ENCODE measurements around the gene MAD2L2.
"Not testable (repeated sequence)": the region's sequence is repeated elsewhere in the genome, so short reads cannot be mapped to it uniquely, and the experiment has no call there.

MAD2L2 gene

DNA sequence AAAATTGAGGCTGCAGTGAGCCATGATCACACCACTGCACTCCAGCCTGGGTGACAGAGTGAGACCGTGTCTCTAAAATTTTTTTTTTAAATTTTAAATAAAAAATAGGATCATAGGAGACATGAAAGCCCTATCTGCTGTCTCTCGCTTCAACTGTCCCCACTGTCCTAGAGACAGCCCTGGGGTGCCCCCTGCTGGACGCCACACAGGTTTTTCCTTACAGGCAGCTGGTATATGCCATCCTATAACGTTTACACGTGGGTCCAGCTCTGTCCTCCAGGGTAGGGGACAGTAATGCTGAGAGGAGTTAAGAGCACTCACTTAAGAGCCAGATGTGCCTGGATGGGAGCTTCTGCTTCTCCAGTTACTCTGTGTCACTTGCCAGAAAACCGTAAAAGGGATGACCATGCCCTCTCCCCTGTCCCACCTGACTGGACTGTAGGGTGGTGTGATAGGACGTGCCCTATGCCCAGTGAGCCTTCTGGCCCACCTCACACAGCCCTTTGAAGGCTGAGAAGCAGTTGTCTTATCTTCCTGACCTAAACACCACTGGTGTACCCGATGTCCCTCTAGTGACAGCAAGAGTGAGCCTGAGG lies 35.2 kb downstream of the MAD2L2 start:
- no peaks in the 10 kb centered on the region for H3K27me3 ChIP-seq (ENCODE audit: insufficient read depth, low read depth, severe bottlenecking)
- no peak overlapping the region for H3K4me3 ChIP-seq (ENCODE audit: low read depth, low read length)
- DNase-seq, result peak; percentile 88
- TF ChIP-seq, protein P1, sequence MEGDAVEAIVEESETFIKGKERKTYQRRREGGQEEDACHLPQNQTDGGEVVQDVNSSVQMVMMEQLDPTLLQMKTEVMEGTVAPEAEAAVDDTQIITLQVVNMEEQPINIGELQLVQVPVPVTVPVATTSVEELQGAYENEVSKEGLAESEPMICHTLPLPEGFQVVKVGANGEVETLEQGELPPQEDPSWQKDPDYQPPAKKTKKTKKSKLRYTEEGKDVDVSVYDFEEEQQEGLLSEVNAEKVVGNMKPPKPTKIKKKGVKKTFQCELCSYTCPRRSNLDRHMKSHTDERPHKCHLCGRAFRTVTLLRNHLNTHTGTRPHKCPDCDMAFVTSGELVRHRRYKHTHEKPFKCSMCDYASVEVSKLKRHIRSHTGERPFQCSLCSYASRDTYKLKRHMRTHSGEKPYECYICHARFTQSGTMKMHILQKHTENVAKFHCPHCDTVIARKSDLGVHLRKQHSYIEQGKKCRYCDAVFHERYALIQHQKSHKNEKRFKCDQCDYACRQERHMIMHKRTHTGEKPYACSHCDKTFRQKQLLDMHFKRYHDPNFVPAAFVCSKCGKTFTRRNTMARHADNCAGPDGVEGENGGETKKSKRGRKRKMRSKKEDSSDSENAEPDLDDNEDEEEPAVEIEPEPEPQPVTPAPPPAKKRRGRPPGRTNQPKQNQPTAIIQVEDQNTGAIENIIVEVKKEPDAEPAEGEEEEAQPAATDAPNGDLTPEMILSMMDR (IDR thresholded peaks at IDR 0.05; ENCODE audit: low read depth, low read length), result peak; percentile 76
- H3K36me3 ChIP-seq, result no peaks in the 10 kb centered on the region
- H3K27ac ChIP-seq, result no peak overlapping the region
- H3K9me3 ChIP-seq (ENCODE audit: severe bottlenecking), result no peaks in the 10 kb centered on the region

DNA sequence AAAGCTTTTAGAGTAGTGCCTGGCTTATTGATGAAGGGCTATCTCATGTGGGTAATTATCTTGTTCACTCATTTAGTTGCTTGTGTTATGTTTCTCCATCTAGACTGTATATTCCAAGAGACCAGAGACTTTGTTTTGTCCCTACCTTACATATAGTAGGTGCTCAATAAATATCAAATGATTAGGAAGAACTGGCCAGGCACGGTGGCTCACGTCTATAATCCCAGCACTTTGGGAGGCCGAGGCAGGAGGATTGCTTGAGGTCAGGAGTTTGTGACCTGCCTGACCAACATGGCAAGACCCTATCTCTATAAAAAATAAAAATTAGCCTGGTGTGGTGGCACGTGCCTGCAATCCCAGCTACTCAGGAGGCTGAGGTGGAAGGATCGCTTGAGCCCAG lies 35.7 kb downstream of the MAD2L2 start:
- H3K9me3 ChIP-seq (ENCODE audit: severe bottlenecking), result no peaks in the 10 kb centered on the region
- no peak for DNase-seq
- H3K27me3 ChIP-seq (ENCODE audit: insufficient read depth, low read depth, severe bottlenecking), result no peaks in the 10 kb centered on the region
- no peaks in the 10 kb centered on the region for H3K36me3 ChIP-seq
- no peak overlapping the region for H3K4me3 ChIP-seq (ENCODE audit: low read depth, low read length)
- no peak overlapping the region for H3K27ac ChIP-seq
- TF ChIP-seq, protein P1 (IDR thresholded peaks at IDR 0.05; ENCODE audit: low read depth, low read length), result no peak

DNA sequence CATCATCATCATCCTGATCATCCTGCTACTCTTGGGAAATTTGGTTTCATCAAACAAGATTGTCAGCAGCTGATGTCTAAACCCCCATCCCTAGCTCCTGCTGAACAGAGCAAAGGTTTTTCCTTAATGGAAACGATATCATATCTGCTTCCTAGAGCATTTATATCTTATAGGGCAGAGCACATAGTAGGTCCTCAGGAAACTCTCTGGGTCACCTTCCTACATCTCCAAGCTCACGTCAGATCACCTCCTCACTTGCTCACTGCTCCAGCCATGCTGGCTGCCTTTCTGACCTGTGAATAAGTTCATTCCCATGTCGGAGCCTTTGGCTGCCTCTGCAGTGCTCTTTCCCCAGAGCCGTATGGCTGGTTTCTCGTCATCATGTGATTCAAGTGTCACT lies 37.2 kb downstream of the MAD2L2 start:
- Histone ChIP-seq H3K9me3 (ENCODE audit: severe bottlenecking) (no peaks in the 10 kb centered on the region), H3K27ac (no peak overlapping the region), H3K36me3 (no peaks in the 10 kb centered on the region), H3K4me3 (ENCODE audit: low read depth, low read length) (no peak overlapping the region), H3K27me3 (ENCODE audit: insufficient read depth, low read depth, severe bottlenecking) (no peaks in the 10 kb centered on the region)
- TF ChIP-seq, protein P1 (IDR thresholded peaks at IDR 0.05; ENCODE audit: low read depth, low read length), result no peak
- no peak for DNase-seq

DNA sequence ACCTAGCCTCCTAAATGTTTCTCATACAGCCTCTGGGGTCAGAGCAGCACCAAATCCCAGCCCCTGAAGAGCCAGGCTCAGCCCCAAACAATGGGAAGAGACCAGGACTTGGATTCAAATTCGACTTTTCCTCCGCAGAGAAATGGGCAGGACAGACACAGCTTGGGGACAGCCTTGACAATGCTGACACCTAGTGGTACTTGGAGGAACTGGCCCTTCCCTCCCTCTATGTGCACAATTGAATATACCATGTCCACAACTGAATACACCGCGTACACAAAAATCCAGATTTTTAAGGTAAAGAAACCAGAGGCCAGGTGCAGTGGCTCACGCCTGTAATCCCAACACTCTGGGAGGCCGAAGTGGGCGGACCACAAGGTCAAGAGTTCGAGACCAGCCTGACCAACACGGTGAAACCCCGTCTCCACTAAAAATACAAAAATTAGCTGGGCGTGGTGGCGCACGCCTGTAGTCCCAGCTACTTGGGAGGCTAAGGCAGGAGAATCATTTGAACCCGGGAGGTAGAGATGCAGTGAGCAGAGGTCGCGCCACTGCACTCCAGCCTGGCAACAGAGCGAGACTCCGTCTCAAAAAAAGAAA lies 38.4 kb downstream of the MAD2L2 start:
- H3K4me3 ChIP-seq (ENCODE audit: low read depth, low read length); H3K9me3 ChIP-seq (ENCODE audit: severe bottlenecking); H3K27me3 ChIP-seq (ENCODE audit: insufficient read depth, low read depth, severe bottlenecking); H3K36me3 ChIP-seq: not testable (repeated sequence)
- TF ChIP-seq, protein P1 (IDR thresholded peaks at IDR 0.05; ENCODE audit: low read depth, low read length), result peak; percentile 97
- H3K27ac ChIP-seq, result peak overlapping the region; percentile 29; the same call in 1 of the 2 replicates
- DNase-seq, result peak; percentile 72

DNA sequence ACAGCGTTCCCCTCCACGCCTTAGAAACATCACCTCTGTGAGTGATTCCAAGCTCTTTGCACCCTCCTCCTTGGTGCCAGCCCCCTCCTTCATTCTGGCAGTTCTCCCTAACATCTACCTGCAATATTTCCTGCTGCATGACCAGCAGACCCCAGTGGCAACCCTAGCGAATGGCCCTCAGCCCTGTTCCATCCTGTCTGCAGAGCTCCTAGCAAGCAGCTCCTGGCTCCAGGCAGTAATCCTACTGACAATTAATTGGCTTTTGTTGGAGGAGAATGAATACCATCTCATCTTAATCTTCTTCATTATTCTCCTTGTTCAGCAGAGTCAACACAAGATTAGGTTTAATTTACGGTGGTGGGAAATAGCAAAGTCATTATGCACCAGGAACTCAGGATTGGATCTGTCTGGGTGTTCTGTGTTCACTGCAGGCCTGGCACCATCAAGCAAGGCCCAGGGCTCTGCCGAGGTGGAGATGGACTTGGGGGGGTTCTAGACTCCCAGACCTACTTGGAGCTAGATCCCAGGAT lies 39.1 kb downstream of the MAD2L2 start:
- Histone ChIP-seq H3K4me3 (ENCODE audit: low read depth, low read length) (no peak overlapping the region), H3K36me3 (no peaks in the 10 kb centered on the region), H3K27ac (peak overlapping the region; percentile 29; the same call in 1 of the 2 replicates), H3K9me3 (ENCODE audit: severe bottlenecking) (no peaks in the 10 kb centered on the region), H3K27me3 (ENCODE audit: insufficient read depth, low read depth, severe bottlenecking) (no peaks in the 10 kb centered on the region)
- DNase-seq, result peak; percentile 55
- TF ChIP-seq, protein P1 (IDR thresholded peaks at IDR 0.05; ENCODE audit: low read depth, low read length), result no peak

Data from WERI-Rb-1 (cell line).